Mesothelial cell of epicardium (in vitro differentiated cells): ENCODE results near the gene CLDN17. TPM values are rescaled to one million over a fixed set of nuclear protein-coding genes. Genes with fewer than 3 reads are reported as not detected.

Experiments
- DNase-seq, 2 experiments: peaks; one replicate each; pipeline ENCODE4 v3.0.0; 2021; ENCODE audit warnings: low spot score in 2 of 2; ENCODE audit not compliant: unreplicated experiment in 2 of 2
- H3K27ac Mint-ChIP-seq: 2 replicates; pipeline ENCODE4 v1.8.0; 2021; ENCODE audit warnings: mixed read lengths
- H3K27me3 Mint-ChIP-seq: 2 replicates; pipeline ENCODE4 v1.8.0; 2021; ENCODE audit warnings: low read depth, mixed read lengths
- H3K36me3 Mint-ChIP-seq: 2 replicates; pipeline ENCODE4 v1.8.0; 2021; ENCODE audit warnings: mixed read lengths
- H3K4me1 Mint-ChIP-seq: 2 replicates; pipeline ENCODE4 v1.8.0; 2021; ENCODE audit warnings: mixed read lengths
- H3K4me3 Mint-ChIP-seq: 2 replicates; pipeline ENCODE4 v1.8.0; 2021; ENCODE audit warnings: mild to moderate bottlenecking, moderate library complexity, mixed read lengths
- H3K9me3 Mint-ChIP-seq: 2 replicates; pipeline ENCODE4 v1.8.0; 2021; ENCODE audit warnings: mixed read lengths
- CTCF ChIP-seq: fragments of 200-600 bp; sonication (generic); IDR thresholded peaks from one replicate; pipeline ENCODE4 v1.5.0; 2021; ENCODE audit warnings: antibody characterized with exemption; ENCODE audit not compliant: unreplicated experiment
- total RNA-seq: library from RNA; stranded (reverse); gene quantifications from 3 replicates; pipeline ENCODE4 v1.2.1, GENCODE V29; 2021

CLDN17 gene
- total RNA-seq, 1 donor from 2014 or later, result not detected

DNA sequence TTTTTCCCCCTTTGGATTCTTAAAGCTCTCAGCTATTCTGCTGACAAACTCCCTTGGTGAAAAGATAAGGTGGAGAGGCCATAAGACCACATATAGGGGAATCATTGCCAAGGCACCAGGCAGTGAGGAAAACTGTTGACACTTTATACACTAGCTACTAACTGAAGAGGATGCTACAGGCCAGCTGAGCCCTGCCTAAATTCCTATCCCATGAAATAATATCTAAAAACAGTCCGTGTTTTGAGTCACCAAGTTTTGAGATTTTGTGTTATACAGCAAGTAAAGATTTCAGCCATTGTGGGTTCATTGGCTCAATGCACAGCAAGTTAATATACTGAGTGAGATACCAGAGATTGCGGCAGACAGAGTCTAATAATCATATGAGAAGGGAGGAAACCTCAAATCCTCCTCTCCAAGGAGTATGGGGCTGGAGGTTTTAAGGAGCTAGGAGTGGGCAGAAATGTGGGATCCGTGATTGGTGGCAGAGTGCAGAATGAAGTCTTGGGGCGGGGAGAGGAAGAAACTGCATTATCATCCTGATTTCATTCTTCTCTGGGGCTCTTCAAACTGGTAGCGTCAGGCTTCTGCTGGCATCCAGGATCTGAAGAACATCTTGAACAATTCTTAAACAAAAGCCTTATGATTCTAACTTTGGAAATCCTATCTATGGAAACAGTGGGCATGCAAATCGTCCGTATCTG lies 40.1 kb upstream of the CLDN17 start:
- no peak for DNase-seq
- H3K27ac Mint-ChIP-seq, result no peak overlapping the region
- no peak overlapping the region for H3K4me3 Mint-ChIP-seq
- peaks cover 3% of the 10 kb centered on the region for H3K4me1 Mint-ChIP-seq
- no peaks in the 10 kb centered on the region for H3K27me3 Mint-ChIP-seq
- H3K9me3 Mint-ChIP-seq, result no peaks in the 10 kb centered on the region
- H3K36me3 Mint-ChIP-seq, result no peaks in the 10 kb centered on the region
- no peak for TF ChIP-seq CTCF

DNA sequence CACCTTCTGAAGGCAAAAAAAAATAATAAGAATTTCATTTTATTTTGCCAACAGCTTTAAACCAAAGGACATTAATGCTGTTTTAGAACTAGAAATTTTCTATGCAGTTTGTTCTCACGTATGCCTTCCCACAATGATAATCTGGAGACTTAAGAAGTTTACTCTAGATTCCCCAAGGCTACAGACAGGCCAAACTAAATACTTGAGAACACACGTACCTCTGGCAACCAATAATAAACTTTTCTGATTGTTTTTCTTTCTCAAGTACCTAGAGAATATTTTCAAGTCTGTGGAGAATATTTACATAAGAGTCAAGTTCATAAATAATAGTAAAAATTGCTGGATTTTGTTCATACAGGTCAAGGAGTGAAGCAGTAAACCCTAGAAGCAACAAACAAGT lies 33.4 kb upstream of the CLDN17 start:
- Mint-ChIP-seq H3K27ac (no peak overlapping the region), H3K4me3 (no peak overlapping the region), H3K4me1 (no peaks in the 10 kb centered on the region), H3K36me3 (no peaks in the 10 kb centered on the region), H3K27me3 (peaks cover 19% of the 10 kb centered on the region), H3K9me3 (peaks cover 6% of the 10 kb centered on the region)
- TF ChIP-seq CTCF, result no peak
- DNase-seq, result no peak

- no peaks in the 10 kb centered on the region for H3K9me3 Mint-ChIP-seq
- peak; percentile 71 for TF ChIP-seq CTCF
- H3K4me1 Mint-ChIP-seq, result no peaks in the 10 kb centered on the region
- H3K36me3 Mint-ChIP-seq, result no peaks in the 10 kb centered on the region
- DNase-seq, result no peak
- no peak overlapping the region for H3K27ac Mint-ChIP-seq
- H3K4me3 Mint-ChIP-seq, result no peak overlapping the region
- H3K27me3 Mint-ChIP-seq, result peaks cover 29% of the 10 kb centered on the region
Observed at GRCh38 chr21:30194701-30195299, 28.2 kb upstream of the CLDN17 start.

- H3K36me3 Mint-ChIP-seq, result no peaks in the 10 kb centered on the region
- DNase-seq, result no peak
- peaks cover 25% of the 10 kb centered on the region for H3K27me3 Mint-ChIP-seq
- no peak for TF ChIP-seq CTCF
- peaks cover 4% of the 10 kb centered on the region for H3K4me1 Mint-ChIP-seq
- H3K9me3 Mint-ChIP-seq, result no peaks in the 10 kb centered on the region
- H3K4me3 Mint-ChIP-seq, result no peak overlapping the region
- no peak overlapping the region for H3K27ac Mint-ChIP-seq
Observed at GRCh38 chr21:30193201-30193600, 26.6 kb upstream of the CLDN17 start.

- Mint-ChIP-seq H3K27me3 (peaks cover 15% of the 10 kb centered on the region), H3K36me3 (no peaks in the 10 kb centered on the region), H3K4me3 (no peak overlapping the region), H3K9me3 (no peaks in the 10 kb centered on the region), H3K4me1 (peaks cover 9% of the 10 kb centered on the region), H3K27ac (no peak overlapping the region)
- DNase-seq, result no peak
- no peak for TF ChIP-seq CTCF
Observed at GRCh38 chr21:30190554-30190953, 23.9 kb upstream of the CLDN17 start.
